T-helper 1 cell treated with Interleukin-12 subunit alpha and Interleukin-12 subunit beta and Interleukin-4 antibody, amounts not matched to agents 30 ng/mL and 1 ng/mL, for 36 hours (primary cell): ENCODE measurements around the gene IP6K1. TPM values are rescaled to one million over a fixed set of nuclear protein-coding genes. Genes with fewer than 3 reads are reported as not detected.
"Not testable (repeated sequence)": the region's sequence is repeated elsewhere in the genome, so short reads cannot be mapped to it uniquely, and the experiment has no call there.

ENCODE experiments used
- intact Hi-C: fragments of 100-400 bp; cut with micrococcal nuclease; formaldehyde crosslinking; loops from one replicate; pipeline ENCODE4 v1.15.1; 2024
- total RNA-seq: library from RNA; stranded (reverse); gene quantifications from 2 replicates; pipeline ENCODE4 v1.2.3, GENCODE V29; 2022

The IP6K1 gene
- total RNA-seq = 42.6 and 47.2 TPM in 2 replicates

GRCh38 chr3:49786357-49787181, at the start of gene IP6K1:
TSS of gene IP6K1 (minus strand) at chr3:49786542. CDS start at chr3:49748040, 38,502 bp downstream.
- intact Hi-C loops = loop anchor here (1.0 to 5.0 kb wide), 15 partner anchors 16 to 1606 kb away; partner anchors contain the start of genes AMIGO3, APEH, HYAL3 and MON1A

- intact Hi-C loops = no loop called here
Measured at GRCh38 chr3:49831341-49831740, 45.0 kb upstream of the IP6K1 start.

- intact Hi-C loops = no loop called here
Measured at GRCh38 chr3:49826016-49826415, 39.7 kb upstream of the IP6K1 start.

GRCh38 chr3:49823131-49823530, 36.8 kb upstream of the IP6K1 start:
- intact Hi-C loops = not testable (repeated sequence)

- intact Hi-C loops = loop anchor here (1.0 kb wide), 3 partner anchors 10 to 27 kb away; partner anchors contain the start of genes INKA1 and IP6K1
Measured at GRCh38 chr3:49813497-49814174, 27.3 kb upstream of the IP6K1 start, which contains the start of gene UBA7. TSS of gene UBA7 (minus strand) at chr3:49813953. CDS start at chr3:49813787, 166 bp downstream.

- intact Hi-C loops = loop anchor here (1.0 kb wide), 3 partner anchors 10 to 27 kb away; partner anchors contain the start of genes INKA1 and IP6K1
Measured at GRCh38 chr3:49812916-49813496, 26.7 kb upstream of the IP6K1 start.

- intact Hi-C loops = no loop called here
Measured at GRCh38 chr3:49807431-49808114, 21.2 kb upstream of the IP6K1 start.

- intact Hi-C loops = no loop called here
Measured at GRCh38 chr3:49806850-49807249, 20.5 kb upstream of the IP6K1 start.

- intact Hi-C loops = no loop called here
Measured at GRCh38 chr3:49805897-49806701, 19.8 kb upstream of the IP6K1 start.

- intact Hi-C loops = no loop called here
Measured at GRCh38 chr3:49805367-49805782, 19.0 kb upstream of the IP6K1 start.

GRCh38 chr3:49804141-49805041, 18.0 kb upstream of the IP6K1 start:
- intact Hi-C loops = loop anchor here (5.0 kb wide), 1 partner anchor 433 kb away; the partner anchor contains the start of gene GNAI2

- intact Hi-C loops = loop anchor here (1.0 to 5.0 kb wide), 2 partner anchors 10 to 434 kb away; partner anchors contain the start of genes GNAI2 and UBA7
Measured at GRCh38 chr3:49803465-49804140, 17.3 kb upstream of the IP6K1 start.

- intact Hi-C loops = loop anchor here (1.0 to 5.0 kb wide), 10 partner anchors 10 to 434 kb away; partner anchors contain the start of genes GNAI2, IP6K1, RBM5 and TRAIP
Measured at GRCh38 chr3:49802719-49803464, 16.6 kb upstream of the IP6K1 start, which contains the start of gene INKA1. TSS of gene INKA1 (plus strand) at chr3:49803261. CDS start at chr3:49803393, 132 bp downstream.

- intact Hi-C loops = loop anchor here (5.0 kb wide), 1 partner anchor 436 kb away; the partner anchor contains the start of gene GNAI2
Measured at GRCh38 chr3:49801160-49801559, 14.8 kb upstream of the IP6K1 start.

GRCh38 chr3:49799761-49800160, 13.4 kb upstream of the IP6K1 start, which contains the start of gene CDHR4:
TSS of gene CDHR4 (minus strand) at chr3:49799873. CDS start at chr3:49799812, 61 bp downstream.
- intact Hi-C loops = loop anchor here (5.0 kb wide), 1 partner anchor 438 kb away; the partner anchor contains the start of gene GNAI2

- intact Hi-C loops = no loop called here
Measured at GRCh38 chr3:49799105-49799504, 12.8 kb upstream of the IP6K1 start.
